Measurements from ENCODE around the gene POLD1.
"Not testable (repeated sequence)": the region's sequence is repeated elsewhere in the genome, so short reads cannot be mapped to it uniquely, and the experiment has no call there.

Gene POLD1

GRCh38 chr19:50384685-50385535 is 763 bp downstream of the POLD1 start:
- no peak for TF ChIP-seq CTCF (IDR thresholded peaks at IDR 0.05; ENCODE audit: insufficient read depth, low read length, poor library complexity, severe bottlenecking)
- Histone ChIP-seq H3K27me3 (replicated peaks; ENCODE audit: control insufficient read depth, insufficient read depth, low read length) (no peaks in the 10 kb centered on the region), H3K4me3 (replicated peaks; ENCODE audit: low read depth, low read length) (peak overlapping the region; percentile 73), H3K36me3 (ENCODE audit: control insufficient read depth, insufficient read depth, low read length) (peaks cover 25% of the 10 kb centered on the region)
- no peak for DNase-seq (ENCODE audit: extremely low read depth, insufficient read length)

DNA sequence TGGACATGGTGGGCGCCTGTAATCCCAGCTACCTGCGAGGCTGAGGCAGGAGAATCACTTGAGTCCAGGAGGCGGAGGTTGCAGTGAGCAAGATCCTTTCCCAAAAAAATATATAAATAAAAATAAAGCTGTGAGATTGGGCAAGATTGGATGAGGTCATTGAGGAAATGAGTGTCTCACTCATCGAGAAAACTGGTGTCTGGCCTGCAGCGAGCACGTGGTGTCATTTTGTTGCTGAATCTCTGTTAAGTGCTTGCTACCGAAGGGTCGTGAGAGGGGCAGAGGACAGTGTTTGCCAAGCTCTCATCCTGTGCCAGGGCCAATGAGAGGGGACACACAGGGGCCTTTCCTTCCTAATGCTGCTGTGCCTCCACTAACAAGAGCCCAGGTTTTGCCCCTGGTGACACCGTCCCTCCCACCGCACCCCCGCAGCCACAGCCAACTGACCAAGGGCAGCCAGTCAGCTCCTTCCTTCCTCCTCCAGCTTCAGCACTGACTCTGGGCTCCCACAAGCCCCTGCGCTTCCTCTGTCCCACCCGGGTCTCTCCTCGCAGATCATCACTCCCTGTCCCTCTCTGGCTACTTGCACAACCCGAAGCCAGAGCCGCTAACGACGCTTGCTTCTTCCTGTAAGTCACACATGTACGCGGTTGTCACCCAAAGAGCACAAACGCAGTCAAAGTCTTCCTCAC is 3.2 kb downstream of the POLD1 start:
- H3K27me3 ChIP-seq (replicated peaks; ENCODE audit: control insufficient read depth, insufficient read depth, low read length), result no peaks in the 10 kb centered on the region
- no peak for TF ChIP-seq CTCF (IDR thresholded peaks at IDR 0.05; ENCODE audit: insufficient read depth, low read length, poor library complexity, severe bottlenecking)
- H3K36me3 ChIP-seq (ENCODE audit: control insufficient read depth, insufficient read depth, low read length), result peaks cover 11% of the 10 kb centered on the region
- no peak for DNase-seq (ENCODE audit: extremely low read depth, insufficient read length)
- H3K4me3 ChIP-seq (replicated peaks; ENCODE audit: low read depth, low read length), result no peak overlapping the region

DNA sequence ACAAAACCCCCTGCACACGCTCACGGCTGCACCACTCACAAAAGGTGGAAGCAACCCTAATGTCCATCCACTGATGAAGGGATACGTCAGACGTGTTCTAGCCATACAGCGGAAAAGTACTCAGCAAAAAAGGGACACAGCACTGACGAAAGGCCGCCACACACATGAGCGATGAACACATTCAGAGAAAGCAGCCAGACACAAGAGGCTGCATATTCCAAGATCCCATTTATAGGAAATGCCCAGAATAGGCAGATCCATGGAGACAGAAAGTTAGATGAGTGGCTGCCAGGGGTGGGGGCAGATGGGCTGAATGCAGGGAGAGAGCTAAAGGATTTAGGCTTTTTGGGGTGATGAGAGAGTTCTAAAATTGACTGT is 3.7 kb downstream of the POLD1 start:
- H3K4me3 ChIP-seq (replicated peaks; ENCODE audit: low read depth, low read length), result no peak overlapping the region
- H3K36me3 ChIP-seq (ENCODE audit: control insufficient read depth, insufficient read depth, low read length), result peaks cover 9% of the 10 kb centered on the region
- no peak for DNase-seq (ENCODE audit: extremely low read depth, insufficient read length)
- no peak for TF ChIP-seq CTCF (IDR thresholded peaks at IDR 0.05; ENCODE audit: insufficient read depth, low read length, poor library complexity, severe bottlenecking)
- no peaks in the 10 kb centered on the region for H3K27me3 ChIP-seq (replicated peaks; ENCODE audit: control insufficient read depth, insufficient read depth, low read length)

DNA sequence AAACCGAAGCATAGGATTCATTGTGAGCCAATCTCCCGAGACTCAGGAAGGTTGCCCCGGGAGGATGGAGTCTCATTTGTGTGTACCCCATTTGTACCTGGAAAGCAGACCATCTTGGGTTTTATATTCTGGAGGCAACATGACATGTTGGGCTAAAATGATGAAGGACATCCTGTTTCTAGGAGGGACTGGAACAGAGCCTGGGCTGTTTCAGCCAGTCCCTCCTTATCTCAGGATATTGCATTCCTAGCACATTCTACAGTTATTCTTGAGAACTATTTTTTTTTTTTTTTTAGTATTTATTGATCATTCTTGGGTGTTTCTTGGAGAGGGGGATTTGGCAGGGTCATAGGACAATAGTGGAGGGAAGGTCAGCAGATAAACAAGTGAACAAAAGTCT is 6.1 kb downstream of the POLD1 start:
- H3K27me3 ChIP-seq (replicated peaks; ENCODE audit: control insufficient read depth, insufficient read depth, low read length); H3K4me3 ChIP-seq (replicated peaks; ENCODE audit: low read depth, low read length); DNase-seq (ENCODE audit: extremely low read depth, insufficient read length): not testable (repeated sequence)
- H3K36me3 ChIP-seq (ENCODE audit: control insufficient read depth, insufficient read depth, low read length), result peaks cover 11% of the 10 kb centered on the region

DNA sequence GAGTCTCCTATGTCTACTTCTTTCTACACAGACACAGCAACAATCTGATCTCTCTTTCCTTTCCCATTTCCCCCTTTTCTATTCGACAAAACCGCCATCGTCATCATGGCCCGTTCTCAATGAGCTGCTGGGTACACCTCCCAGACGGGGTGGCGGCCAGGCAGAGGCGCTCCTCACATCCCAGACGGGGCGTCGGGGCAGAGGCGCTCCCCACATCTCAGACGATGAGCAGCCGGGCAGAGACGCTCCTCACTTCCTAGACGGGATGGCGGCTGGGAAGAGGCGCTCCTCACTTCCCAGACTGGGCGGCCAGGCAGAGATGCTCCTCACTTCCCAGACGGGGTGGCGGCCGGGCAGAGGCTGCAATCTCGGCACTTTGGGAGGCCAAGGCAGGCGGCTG is 6.8 kb downstream of the POLD1 start:
- H3K36me3 ChIP-seq (ENCODE audit: control insufficient read depth, insufficient read depth, low read length), result peaks cover 11% of the 10 kb centered on the region

GRCh38 chr19:50392759-50393158 is 8.6 kb downstream of the POLD1 start:
- DNase-seq (ENCODE audit: extremely low read depth, insufficient read length), result no peak
- 0 out of 2 replicates have a peak, but pooled peaks cover 2% of the 10 kb centered on the region for H3K36me3 ChIP-seq (ENCODE audit: control insufficient read depth, insufficient read depth, low read length)
- no peak overlapping the region for H3K4me3 ChIP-seq (replicated peaks; ENCODE audit: low read depth, low read length)
- no peaks in the 10 kb centered on the region for H3K27me3 ChIP-seq (replicated peaks; ENCODE audit: control insufficient read depth, insufficient read depth, low read length)
- no peak for TF ChIP-seq CTCF (IDR thresholded peaks at IDR 0.05; ENCODE audit: insufficient read depth, low read length, poor library complexity, severe bottlenecking)

More for the DNA sequence above, 6.8 kb downstream of the POLD1 start:
- H3K27me3 ChIP-seq (replicated peaks; ENCODE audit: control insufficient read depth, insufficient read depth, low read length); H3K4me3 ChIP-seq (replicated peaks; ENCODE audit: low read depth, low read length); DNase-seq (ENCODE audit: extremely low read depth, insufficient read length): not testable (repeated sequence)

Measured in GM06990 (cell line).